HG02840 (cell line): ENCODE measurements around the gene GPR4.
"Not testable (repeated sequence)": the region's sequence is repeated elsewhere in the genome, so short reads cannot be mapped to it uniquely, and the experiment has no call there.

Source experiments
- ATAC-seq: cut with Tn5 transposase; IDR thresholded peaks from one replicate; pipeline ENCODE4 v1.9.1; 2021; ENCODE audit warnings: mild to moderate bottlenecking, moderate library complexity, moderate number of reproducible peaks; ENCODE audit not compliant: unreplicated experiment, low FRiP score

The GPR4 gene

DNA sequence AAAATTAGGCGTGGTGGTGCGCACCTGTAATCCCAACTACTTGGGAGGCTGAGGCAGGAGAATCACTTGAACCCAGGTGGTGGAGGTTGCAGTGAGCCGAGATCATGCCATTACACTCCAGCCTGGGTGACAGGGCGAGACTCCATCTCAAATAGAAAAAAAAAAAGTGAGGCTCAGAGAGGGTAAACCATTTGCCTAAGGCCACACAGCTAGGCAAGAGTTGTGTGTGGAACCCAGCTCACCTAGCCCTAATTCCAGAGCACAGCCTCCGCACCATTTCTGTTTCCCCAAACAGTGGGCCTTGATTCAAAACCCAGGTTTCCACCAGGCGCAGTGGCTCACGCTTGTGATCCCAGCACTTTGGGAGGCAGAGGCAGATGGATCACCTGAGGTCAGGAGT is 26.2 kb upstream of the GPR4 start:
- ATAC-seq, result not testable (repeated sequence)

DNA sequence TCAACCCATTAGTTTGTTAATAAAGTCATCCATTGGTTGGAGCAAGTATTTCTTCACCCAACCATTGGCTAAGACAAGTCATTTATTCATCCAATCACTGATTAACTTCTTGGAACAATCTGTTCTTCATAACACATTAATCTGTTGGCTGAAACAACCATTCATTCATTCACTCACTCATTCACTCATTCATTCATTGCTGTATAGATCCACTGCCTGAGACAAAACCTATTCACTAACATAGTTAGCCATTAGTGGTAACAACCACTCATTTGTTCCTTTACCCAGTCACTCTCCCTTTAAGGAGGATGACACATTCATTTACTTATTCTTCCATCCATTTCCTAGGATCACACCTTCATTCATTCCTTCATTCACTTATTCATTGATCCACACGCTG is 22.0 kb upstream of the GPR4 start:
- ATAC-seq, result no peak

DNA sequence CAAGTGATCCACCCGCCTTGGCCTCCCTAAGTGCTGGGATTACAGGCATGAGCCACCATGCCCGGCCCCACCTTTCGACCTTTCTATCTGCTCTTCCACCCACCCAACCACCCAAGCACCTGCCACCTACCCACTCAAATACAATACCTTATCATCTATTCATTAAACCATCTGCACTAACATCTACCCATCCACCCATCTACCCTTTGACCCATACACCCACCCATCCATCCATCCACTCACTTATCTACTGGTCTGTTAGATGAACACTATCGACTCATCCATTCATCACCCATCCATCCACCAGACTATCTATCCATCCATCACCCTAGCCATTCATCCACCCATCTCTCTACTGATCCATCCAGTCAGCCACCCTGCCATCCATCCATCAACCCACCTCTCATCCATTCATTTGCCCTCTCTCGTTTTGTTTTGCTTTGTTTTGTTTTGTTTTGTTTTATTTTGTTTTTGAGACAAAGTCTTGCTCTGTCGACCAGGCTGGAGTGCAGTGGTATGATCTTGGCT is 20.0 kb upstream of the GPR4 start:
- no peak for ATAC-seq

DNA sequence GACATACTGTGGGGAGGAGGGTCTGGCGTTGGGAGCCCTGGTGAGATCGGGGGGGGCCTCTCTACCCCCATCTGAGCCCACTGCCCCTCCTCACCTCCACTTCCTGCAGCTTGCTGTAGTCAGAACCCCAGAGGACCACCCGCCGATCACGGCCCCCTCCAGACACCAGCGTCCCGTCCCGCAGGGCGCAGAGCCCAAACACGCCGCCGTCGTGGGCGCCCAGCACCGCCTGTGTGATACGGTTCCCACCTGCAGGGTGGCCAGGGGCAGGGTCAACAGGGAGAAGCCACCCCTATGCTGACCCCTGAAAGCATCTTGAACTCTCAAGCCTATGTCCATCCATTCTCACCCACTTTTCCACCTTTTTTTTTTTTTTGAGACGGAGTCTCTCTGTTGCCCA is 19.4 kb upstream of the GPR4 start:
- no peak for ATAC-seq

DNA sequence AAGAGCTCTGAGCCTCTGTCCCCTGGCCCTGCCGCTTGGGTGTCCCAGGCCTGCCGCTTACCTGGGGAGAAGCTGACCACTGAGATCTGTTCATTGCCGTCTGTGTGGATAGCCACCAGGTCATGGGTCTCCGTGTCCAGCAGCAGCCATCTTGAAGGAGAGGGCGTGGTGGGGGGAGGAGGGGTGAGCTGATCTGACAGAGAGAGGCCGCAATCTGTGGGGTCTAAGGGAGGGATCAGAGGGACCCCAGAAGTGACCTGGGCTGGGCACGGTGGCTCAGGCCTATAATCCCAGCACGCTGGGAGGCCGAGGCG is 14.6 kb upstream of the GPR4 start:
- ATAC-seq, result no peak

DNA sequence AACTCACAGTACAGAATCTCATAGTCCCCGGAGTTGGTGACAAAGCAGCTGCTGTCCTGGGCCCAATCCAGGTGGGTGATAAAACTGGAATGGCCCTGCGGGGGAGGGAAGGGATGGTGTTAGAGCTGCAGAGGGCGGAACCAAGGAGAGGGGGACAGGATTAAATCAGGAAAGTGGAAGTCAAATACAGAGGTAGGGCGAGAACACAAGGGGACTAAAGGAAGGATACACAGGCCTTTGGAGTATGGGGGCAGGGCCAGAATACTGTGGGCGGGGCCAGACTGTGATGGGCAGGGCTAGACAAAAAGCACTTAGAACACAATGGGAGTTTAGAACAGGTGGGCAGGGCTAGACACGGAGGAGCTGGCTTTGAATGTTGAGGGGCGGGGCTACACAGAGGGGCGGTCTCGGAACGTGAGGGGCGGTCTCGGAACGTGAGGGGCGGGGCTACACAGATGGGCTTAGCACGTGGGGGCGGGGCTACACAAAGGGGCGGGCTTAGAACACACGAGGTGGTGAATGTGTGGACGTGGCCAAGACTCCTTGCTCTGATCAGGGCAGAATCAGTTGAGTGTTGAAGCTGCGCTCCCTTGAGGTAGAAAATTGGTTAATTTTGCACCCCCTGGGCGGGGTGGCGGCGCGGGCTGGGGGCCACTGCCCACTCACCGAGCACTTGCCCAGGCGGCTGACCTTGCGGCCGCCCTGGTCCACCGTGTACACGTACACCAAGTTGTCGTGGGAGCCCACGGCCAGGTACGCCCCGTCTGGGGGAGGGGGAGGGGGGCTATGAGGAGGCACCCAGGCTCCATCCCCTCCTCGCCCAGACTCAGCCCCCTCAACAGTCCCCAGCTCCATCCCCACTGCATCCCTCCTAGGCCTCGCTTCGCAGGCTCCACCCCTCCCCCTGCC is 14.0 kb upstream of the GPR4 start:
- ATAC-seq, result no peak

DNA sequence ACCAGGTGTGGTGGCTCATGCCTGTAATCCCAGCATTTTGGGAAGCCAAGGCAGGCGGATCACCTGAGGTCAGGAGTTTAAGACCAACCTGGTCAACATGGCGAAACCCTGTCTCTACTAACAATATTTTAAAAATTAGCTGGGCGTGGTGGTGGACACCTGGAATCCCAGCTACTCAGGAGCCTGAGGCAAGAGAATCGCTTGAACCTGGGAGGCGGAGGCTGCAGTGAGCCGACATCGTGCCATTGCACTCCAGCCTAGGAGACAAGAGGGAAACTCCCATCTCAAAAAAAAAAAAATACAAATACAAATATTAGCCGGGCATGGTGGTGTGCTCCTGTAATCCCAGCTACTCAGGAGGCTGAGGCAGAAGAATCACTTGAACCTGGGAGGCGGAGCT is 13.0 kb upstream of the GPR4 start:
- ATAC-seq, result not testable (repeated sequence)

DNA sequence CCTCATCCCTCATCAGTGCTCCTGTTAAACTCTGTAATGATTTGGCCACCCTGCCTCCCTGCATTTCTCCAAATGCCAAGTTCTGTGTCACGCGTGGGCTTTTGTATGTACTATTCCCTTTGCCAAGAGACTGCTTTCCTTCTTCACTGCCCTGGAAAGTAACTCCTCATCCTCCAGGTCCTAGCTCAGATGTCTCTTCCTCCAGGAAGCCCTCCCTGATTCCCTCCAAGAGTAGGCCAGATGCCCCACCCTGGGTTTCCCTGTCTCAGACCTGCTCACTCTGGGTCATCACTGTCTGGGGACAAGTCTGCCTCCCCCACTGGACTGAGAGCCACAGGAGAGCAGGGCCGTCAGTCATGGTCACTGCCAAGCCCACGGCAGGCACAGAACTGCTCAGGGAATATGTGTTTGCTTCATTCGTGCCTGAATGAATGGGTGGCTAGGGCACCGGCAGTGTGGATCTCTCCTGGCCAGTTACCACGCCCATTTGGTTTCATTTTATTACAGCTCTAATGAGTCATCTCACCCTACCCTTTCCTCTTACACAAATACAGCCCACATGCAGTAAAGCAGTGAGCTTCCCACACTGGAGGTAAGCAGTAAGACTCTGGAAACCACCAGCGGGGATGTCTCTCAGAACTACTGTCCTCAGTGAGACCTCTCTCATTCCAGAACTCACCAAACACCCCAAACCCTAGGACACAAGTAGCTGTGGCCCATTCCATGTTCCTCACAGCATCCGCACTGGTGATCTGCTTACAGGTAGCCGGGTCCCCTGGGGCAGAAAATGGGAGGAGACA is 12.1 kb upstream of the GPR4 start:
- no peak for ATAC-seq

DNA sequence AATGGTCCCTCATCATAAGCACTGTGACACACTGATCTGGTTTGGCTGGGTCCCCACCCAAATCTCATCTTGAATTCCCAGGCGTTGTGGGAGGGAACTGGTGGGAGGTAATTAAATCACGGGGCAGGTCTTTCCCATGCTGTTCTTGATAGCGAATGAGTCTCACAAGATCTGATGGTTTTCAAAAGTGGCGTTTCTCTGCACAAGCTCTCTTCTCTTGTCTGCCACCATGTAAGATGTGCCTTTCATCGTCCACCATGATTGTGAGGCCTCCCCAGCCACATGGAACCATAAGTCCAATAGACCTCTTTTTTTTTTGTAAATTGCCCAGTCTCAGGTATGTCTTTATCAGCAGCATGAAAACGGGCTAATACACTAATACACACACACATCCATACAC is 6.9 kb upstream of the GPR4 start:
- no peak for ATAC-seq

DNA sequence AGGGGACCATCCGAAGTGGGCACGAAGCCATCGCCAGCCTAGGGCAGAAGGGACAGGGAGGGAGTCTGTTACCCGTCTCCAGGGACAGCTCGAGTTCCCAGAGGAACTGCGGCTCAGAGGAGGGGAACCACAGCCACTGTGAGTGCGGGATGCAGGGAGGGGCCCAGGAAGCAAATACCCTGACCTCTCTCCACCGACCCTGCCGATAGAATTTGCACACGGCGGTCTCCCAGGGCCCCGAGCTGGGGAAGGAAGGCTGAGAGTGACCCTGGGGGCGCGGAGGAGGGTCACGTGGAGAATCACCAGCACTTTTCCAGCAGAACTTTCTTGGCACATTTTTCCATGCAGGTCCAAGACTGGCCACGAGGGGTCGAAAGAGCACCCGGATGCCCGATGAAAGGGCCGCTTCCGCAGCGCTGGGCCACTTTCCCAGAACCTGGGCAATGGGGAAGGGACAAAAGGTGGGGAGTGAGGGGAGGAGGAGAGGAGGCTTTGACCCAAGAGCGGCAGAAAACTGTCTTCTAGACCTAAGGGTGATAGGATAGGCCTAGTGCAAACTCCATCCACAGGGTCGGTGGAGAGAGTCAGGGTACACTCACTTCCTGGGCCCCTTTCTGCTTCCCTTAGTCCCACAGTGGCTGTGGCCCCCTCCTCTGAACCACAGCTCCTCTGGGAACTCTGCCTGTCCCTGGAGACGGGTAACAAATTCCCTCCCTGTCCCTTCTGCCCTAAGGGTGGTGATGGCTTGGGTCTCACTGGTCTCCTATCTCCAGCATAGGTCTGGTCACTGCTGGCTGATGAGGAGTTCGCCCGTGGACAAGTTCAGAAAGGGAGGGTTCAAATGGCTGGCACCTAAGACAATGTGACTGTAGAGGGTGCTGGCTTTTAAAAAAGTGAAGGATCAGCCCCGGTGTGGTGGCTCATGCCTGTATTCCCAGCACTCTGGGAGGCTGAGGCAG is 5.3 kb upstream of the GPR4 start:
- ATAC-seq, result no peak

DNA sequence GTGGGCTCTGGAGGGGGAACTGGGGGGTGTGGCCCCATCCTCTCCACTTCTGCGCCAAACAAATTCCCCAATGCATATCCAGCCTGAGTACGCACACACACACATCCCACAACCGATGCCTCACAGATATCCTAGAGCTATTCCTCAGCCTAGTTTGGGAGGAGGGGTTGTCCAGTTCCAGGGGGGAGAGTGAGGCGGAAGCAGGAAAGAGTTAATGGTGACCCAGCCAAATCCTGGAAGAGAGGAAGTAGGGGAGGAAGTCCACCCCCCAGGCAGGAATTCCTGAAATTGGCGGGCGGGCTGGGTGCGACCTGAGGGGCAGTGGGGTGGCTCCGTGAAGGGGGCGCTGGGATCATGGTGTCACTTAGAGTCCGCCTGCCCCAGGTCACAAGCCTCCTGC is 897 bp downstream of the GPR4 start:
- ATAC-seq, result no peak

DNA sequence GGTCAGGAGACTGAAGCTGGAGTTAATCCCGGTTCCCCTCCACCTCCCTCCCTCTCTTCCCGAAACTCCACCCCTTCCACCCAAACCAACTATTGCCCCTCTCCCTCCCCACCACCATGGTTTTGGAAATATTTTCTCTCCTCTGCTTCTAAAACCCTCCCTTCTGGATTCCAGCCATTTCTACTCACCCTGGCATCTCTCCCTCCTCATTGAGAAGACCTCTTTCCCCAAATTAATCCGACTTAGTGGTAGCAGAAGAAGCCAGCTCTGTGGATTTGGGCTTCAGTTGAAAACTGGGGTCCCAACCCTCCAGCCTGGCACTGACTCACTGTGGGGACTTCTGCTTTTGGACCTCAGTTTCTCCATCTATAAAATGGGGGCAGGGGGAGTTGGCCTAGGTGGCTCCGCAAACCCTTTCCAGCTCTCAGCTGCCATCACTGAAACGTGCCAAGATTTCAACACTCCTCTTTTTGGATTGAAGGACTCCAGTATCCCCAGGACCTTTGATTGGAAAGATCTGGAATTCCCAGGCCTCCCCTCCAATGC is 1.6 kb downstream of the GPR4 start:
- ATAC-seq, result no peak

DNA sequence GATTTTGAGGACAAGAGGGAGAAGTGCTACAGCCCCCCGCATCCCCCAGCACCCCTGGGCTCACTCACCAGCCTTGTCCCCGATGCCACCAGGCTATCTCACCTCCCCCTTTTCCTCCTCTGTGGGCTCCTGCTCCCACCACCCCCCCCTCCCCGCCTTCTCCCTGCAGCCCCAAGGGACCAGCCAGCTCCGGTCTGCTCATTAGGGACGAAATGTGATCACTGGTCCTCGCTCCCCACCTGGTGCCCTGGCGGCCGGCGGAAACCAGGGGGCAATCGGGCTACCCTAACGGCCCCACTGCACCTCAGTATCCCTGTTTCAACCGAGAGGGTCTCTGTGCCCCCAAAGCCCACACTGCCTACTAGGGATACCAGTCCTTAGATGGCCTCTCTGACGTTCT is 2.7 kb downstream of the GPR4 start:
- ATAC-seq, result no peak

DNA sequence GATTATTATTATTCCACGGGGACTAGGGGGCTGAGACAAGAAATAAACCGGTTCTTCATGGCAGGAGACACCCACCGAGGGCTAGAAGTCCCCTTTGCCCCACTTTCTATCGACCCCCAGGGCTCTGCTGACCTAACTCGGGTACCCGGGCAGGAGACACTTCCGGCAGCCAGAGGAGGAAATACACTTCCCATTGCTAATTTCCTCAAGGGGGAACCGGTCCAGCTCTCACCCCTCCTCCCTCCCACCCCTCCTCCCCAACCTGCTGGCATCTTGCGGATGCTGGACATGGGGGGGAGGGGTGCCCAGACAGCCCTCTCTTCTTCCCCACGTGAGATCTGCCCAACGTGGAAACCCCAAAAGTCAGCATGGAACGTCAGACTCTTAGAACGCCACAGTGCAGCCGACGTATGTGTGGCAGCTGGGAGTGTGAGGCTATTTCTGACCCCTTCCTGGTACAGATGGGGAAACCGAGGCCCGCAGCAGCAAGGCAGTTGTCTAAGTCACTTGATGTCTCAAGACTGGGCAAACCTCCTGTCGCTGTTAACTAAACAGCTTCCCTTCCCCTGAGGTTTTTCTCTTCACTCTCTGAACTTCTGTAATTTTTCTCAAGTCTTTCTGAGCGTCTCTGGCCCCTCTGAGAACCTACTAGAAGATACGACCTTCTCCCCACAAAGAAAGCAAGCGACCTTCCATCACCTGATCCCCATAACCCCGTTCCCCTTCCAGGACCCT is 3.6 kb downstream of the GPR4 start:
- no peak for ATAC-seq

DNA sequence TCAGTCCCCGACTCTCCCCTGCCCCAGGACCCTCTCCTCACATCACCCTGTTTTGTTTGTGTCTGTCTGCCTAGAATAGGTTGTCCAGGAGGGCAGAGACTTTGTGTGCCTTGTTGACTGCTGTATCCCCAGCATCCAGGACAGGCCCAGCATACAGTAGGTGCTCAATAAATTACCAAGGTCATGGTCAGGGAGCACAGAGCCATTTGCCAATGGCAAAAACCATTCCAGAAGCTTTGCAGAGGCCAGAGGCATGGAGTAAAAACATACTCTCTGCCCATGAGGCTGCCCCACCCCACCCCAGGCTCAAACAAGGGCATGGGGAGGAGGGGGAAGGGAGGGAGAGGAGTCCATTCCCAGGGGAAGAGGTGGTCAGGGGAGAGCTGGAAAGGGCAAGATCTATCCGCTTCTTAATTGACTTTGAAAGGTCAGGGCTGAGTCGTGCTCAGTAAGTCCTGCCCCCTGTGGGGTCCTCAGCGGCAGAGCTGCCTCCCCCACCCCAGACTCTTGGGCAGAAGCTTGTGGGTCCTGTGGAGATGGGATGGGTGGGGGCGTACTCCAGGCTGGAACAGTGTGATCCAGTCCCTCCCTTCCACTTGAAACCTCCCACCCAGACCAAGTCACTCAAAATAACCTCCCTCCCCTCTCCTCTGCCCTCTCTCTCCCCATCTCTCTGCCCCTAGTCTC is 4.4 kb downstream of the GPR4 start:
- ATAC-seq, result no peak

DNA sequence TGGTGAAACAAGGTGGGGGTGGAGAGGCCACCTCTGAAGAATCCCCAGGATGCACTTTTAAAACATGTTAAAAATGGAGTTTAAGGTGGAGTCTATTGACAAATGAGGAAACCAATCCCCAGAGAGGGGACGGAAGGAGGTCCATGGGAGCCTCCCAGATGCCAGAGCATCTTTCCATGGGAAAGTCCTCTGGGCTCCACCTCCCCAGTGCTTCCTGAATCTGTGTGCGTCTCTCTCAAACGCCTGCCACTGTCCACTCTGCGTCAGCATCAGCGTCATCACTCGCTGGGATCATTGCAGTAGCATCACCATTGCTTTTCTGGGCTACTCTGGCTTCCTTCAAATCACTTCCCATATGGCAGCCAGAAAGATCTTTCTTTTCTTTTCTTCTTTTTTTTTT is 6.2 kb downstream of the GPR4 start:
- ATAC-seq, result no peak

DNA sequence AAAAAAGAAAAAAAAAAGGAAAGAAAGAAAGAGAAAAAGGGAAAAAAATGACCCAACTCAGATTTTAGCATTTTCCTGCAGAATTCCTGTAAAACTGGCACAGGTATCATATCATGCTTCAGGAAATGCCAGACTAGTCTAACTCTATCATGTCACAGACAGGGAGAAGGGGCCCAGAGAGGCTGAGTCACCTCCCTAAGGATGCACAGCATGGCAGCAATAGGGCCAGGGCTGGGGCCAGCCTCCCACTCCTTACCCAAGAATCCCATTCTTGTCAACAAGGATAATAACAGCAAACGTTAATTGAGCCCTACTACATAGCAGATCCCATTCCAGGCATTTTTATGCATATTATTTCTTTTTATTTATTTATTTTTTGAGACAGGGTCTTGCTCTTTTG is 8.5 kb downstream of the GPR4 start:
- ATAC-seq, result no peak

DNA sequence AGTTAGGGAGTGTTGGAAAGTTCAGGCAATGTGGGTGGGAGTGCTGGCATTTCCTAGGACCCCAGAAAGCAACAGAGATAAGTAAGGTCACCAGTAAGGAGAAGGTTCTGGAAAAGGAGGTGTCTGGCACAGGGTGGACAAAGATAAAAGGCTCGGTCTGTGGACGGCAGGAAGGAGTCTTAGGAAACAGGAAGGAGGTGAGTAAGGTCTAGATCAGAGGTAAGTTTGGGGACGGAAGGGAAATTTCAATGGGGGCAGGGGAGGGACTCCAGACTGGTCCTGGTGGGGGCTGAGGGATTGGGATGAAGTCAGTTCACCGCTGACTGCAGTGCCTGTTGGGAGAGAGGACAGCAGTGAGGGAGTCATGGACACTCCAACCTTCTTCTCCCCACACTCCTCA is 9.6 kb downstream of the GPR4 start:
- no peak for ATAC-seq

DNA sequence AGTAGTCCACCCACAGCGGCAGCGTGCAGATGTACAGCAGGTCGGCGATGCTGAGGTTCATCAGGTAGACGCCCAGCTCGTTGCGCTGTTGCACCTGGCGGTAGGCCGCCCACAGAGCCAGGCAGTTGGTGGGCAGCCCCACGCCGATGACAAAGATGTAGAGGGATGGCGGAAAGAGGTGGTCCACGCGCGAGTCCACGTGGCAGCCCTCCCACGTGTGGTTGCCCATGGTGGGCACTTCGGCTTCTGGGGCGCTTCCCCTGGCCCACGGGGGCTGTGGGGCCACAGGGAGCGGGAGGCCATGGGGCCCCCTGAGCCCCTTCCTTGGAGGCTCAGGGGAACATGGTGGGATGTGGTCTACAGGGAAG is 10.4 kb downstream of the GPR4 start:
- no peak for ATAC-seq
